Body of pancreas (tissue), 4 donors: ENCODE results near the gene PHC2.

Source experiments
- CTCF ChIP-seq, 7 experiments: fragments of 450-650 bp in 4 of 7; fragments of 200-600 bp in 3 of 7; sonication (generic) in 3 of 7; IDR thresholded peaks; one replicate each; pipeline ENCODE4 v1.5.1; 2016 to 2019; ENCODE audit warnings: antibody characterized with exemption in 7 of 7
- POLR2A ChIP-seq, 3 donors: fragments of 450-650 bp; IDR thresholded peaks; one replicate each; pipeline ENCODE4 v1.6.1; 2016; ENCODE audit warnings: antibody characterized with exemption in 3 of 3, mild to moderate bottlenecking in 2 of 3

GRCh38 chr1:33298623-33299277 lies 132.1 kb downstream of the PHC2 start:
- peak; percentile 61 to 78 (median 64) for TF ChIP-seq CTCF (IDR thresholded peaks at IDR 0.05)
- TF ChIP-seq POLR2A (IDR thresholded peaks at IDR 0.05), result no peak
